Astrocyte of the cerebellum (primary cell): ENCODE data around the gene HM13.

Experiments
- DNase-seq: peaks from one replicate; pipeline ENCODE4 v3.0.0-alpha.2; 2011; ENCODE audit warnings: low read depth
- H3K4me3 ChIP-seq: 2 replicates; pipeline ENCODE4 v1.5.1; 2011; ENCODE audit warnings: mild to moderate bottlenecking, low read depth, low read length, moderate library complexity
- in situ Hi-C: cut with HindIII; loops from 2 replicates; pipeline ENCODE4 v1.10.0; 2017; ENCODE audit warnings: low sequenced_read_pairs
- TF ChIP-seq, protein P1 (sequence below): IDR thresholded peaks from 2 replicates; pipeline ENCODE4 v1.5.1; 2012; ENCODE audit warnings: low read length, low read depth, moderate library complexity, mild to moderate bottlenecking; ENCODE audit errors: missing control alignments

The HM13 gene

DNA sequence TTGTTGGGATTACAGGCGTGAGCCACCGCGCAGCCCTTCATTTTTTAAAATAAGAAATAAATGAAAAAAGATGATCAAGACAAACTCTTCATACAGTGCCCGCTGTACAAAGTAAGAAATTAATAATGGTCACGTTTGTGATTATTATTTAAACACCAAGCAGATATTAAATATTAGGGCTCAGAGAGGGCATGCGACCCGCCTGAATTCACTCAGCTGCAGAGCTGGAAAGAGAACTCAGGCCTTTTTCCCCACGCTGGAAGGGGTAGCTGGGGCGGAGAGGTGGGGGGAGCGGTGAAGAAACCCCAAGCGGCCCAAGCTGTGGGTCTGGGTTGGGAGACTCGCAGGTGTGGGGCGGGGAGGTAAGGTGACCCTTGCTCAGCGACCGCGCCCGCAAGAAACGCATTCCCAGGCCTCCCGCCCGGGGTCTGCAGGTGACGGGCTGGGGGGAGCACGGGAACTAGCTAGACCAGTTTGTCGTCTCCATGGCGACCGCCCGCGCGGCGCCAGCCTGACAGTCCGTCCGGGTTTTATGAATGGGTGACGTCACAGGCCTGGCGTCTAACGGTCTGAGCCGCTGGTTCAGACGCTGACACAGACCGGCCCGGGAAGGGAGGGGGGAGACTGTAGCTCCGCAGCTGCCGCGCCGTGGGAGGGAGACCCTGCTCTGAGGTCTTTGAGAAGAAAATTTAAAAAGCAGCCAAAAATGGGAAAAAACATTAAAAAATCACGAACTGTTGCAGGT lies 89.8 kb downstream of the HM13 start:
- peak overlapping the region; percentile 65 for H3K4me3 ChIP-seq
- in situ Hi-C loops, result no loop called here
- TF ChIP-seq, protein P1, sequence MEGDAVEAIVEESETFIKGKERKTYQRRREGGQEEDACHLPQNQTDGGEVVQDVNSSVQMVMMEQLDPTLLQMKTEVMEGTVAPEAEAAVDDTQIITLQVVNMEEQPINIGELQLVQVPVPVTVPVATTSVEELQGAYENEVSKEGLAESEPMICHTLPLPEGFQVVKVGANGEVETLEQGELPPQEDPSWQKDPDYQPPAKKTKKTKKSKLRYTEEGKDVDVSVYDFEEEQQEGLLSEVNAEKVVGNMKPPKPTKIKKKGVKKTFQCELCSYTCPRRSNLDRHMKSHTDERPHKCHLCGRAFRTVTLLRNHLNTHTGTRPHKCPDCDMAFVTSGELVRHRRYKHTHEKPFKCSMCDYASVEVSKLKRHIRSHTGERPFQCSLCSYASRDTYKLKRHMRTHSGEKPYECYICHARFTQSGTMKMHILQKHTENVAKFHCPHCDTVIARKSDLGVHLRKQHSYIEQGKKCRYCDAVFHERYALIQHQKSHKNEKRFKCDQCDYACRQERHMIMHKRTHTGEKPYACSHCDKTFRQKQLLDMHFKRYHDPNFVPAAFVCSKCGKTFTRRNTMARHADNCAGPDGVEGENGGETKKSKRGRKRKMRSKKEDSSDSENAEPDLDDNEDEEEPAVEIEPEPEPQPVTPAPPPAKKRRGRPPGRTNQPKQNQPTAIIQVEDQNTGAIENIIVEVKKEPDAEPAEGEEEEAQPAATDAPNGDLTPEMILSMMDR, result no peak
- DNase-seq, result peak; percentile 99

DNA sequence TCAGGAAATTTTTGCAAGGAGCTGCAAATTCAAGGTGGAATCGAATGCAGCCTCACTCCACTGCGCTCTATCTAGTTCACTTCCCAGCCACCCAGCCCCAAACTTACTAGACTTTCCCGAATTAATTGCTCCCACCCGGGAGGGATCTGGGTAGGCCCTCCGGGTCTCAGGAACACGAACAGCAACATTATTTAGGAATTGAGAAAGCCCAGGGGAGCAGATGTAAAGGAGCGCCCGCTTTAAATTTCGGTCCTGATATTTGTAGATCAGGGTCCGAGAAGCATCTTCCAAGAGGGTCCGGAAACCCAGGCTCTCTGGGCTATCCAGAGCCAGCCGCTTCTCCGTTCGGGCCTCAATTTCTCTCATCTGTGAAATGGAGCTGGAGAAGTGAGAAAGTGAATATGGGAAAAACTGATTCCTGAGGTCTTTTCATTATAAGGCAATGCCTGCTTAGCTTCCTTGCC lies 90.4 kb downstream of the HM13 start:
- TF ChIP-seq, protein P1, result no peak
- in situ Hi-C loops, result no loop called here
- peak overlapping the region; percentile 65 for H3K4me3 ChIP-seq
- DNase-seq, result no peak

DNA sequence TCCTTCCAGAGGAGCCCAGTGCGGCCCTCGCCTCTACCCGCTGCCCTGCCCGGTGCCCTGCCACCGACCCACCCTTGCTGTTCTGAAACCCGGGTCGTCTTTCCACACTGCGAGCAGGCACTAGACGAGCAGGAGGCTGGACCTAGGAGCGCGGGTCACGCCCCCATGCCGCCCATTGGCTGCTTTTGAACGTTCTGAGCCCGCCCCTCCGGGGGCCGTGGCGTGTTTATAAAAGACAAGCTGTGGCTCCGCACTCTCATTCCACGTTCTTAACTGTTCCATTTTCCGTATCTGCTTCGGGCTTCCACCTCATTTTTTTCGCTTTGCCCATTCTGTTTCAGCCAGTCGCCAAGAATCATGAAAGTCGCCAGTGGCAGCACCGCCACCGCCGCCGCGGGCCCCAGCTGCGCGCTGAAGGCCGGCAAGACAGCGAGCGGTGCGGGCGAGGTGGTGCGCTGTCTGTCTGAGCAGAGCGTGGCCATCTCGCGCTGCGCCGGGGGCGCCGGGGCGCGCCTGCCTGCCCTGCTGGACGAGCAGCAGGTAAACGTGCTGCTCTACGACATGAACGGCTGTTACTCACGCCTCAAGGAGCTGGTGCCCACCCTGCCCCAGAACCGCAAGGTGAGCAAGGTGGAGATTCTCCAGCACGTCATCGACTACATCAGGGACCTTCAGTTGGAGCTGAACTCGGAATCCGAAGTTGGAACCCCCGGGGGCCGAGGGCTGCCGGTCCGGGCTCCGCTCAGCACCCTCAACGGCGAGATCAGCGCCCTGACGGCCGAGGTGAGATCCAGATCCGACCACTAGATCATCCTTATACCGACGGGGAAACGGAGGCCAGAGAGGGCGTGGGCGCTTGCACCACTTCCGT lies 91.0 kb downstream of the HM13 start, which contains the start of gene ID1:
TSS of gene ID1 (plus strand) at position 259 of the 871 bp plus-strand sequence. CDS start at position 358, 99 bp downstream.
- in situ Hi-C loops, result no loop called here
- TF ChIP-seq, protein P1, result no peak
- peak within 1 kb of the TSS; percentile 65 for H3K4me3 ChIP-seq
- peak; percentile 95 for DNase-seq

DNA sequence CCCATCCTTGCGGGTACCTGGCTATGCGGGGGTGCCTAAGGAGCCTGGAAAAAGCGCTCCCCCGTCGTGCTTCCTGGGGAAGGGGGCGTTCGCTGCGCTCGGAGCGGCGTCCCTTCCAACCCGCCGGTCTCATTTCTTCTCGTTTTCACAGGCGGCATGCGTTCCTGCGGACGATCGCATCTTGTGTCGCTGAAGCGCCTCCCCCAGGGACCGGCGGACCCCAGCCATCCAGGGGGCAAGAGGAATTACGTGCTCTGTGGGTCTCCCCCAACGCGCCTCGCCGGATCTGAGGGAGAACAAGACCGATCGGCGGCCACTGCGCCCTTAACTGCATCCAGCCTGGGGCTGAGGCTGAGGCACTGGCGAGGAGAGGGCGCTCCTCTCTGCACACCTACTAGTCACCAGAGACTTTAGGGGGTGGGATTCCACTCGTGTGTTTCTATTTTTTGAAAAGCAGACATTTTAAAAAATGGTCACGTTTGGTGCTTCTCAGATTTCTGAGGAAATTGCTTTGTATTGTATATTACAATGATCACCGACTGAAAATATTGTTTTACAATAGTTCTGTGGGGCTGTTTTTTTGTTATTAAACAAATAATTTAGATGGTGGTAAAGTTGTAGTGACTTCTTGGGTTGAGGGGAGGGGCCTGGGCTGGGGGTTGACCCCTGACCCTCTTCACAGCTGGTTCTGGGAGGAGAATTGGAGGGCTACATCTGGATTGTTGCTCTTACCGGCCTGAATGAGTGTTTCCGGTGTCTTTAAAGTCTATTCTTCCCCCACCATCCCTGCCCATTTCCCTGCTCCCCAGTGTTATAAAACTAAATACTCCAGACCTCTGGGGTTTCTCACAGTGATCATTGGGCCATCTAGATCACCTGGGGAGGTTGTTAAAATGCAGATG lies 91.9 kb downstream of the HM13 start:
- in situ Hi-C loops, result no loop called here
- TF ChIP-seq, protein P1, result no peak
- DNase-seq, result no peak
- peak overlapping the region; percentile 65 for H3K4me3 ChIP-seq

DNA sequence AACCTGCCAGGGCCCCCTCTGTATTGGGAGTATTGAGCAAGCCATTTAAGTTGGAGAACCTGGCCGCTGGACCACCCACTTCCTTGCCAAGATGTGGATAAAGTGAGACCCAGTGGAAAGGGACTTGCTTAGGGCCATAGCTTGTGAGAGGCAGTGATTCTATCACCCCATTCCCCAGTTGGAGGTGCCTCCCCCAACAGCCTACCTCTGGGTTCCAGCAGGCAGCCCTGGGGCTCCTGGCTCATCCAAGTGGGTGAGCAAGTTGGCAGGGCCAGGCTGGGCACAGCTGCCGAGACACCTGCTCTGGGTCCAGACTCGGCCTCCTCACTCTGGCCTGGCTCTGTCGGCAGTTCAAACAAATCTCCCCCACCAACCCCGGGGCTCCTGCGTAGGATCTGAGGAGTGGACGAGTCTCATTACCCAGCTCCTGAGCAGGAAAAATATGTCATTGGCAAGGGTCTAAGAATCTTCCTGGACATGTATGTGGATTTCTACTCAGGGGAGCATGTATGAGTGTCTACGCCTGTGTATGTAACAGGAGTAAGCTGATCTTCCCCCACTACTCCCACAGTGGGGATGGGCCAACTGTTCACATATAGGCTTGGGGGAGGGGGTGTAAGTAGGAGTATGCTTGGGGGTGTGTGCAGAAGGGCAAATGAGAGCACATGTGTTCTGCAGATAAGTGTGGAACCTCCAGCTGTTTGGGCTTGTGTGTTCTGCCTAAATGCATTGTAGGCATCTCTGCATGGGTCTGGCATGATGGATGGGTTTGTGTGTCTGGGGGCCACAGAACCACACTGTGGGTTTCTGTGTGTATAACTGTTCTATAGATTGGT lies 92.8 kb downstream of the HM13 start:
- TF ChIP-seq, protein P1, result no peak
- peak overlapping the region; percentile 65 for H3K4me3 ChIP-seq
- DNase-seq, result peak; percentile 79
- in situ Hi-C loops, result no loop called here
